ENCODE measurements around the gene NADSYN1. TPM values are rescaled to one million over a fixed set of nuclear protein-coding genes. Genes with fewer than 3 reads are reported as not detected.
A peak's percentile ranks its signal among the peaks of the same experiment; 100 is the strongest.

The NADSYN1 gene
- total and polyA plus RNA-seq, 2 donors from 2014 or later, result 34.9 to 72.9 TPM

DNA sequence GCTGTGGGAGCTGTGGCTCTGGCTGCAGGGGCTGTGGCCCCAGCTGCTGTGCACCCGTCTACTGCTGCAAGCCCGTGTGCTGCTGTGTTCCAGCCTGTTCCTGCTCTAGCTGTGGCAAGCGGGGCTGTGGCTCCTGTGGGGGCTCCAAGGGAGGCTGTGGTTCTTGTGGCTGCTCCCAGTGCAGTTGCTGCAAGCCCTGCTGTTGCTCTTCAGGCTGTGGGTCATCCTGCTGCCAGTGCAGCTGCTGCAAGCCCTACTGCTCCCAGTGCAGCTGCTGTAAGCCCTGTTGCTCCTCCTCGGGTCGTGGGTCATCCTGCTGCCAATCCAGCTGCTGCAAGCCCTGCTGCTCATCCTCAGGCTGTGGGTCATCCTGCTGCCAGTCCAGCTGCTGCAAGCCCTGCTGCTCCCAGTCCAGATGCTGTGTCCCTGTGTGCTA, 95.7 kb downstream of the NADSYN1 start:
- Histone ChIP-seq H3K9ac (ENCODE audit: low read length in 3 of 3) (no peak overlapping the region), H3K36me3 (ENCODE audit: control insufficient read depth in 2 of 3, insufficient read depth in 3 of 3, low read length in 3 of 3) (no peaks in the 10 kb centered on the region), H3K27me3 (ENCODE audit: control insufficient read depth, insufficient read depth, low read length) (no peaks in the 10 kb centered on the region), H3K27ac (ENCODE audit: low read depth in 2 of 2, low read length in 2 of 2) (no peak overlapping the region), H3K4me1 (ENCODE audit: control insufficient read depth in 2 of 3, insufficient read depth in 2 of 3, low read depth in 1 of 3, low read length in 3 of 3) (no peaks in the 10 kb centered on the region), H3K9me3 (ENCODE audit: control insufficient read depth in 2 of 3, insufficient read depth in 1 of 3, low read length in 3 of 3) (no peaks in the 10 kb centered on the region), H3K4me3 (ENCODE audit: low read length in 3 of 3) (no peak overlapping the region)
- TF ChIP-seq, protein P1, sequence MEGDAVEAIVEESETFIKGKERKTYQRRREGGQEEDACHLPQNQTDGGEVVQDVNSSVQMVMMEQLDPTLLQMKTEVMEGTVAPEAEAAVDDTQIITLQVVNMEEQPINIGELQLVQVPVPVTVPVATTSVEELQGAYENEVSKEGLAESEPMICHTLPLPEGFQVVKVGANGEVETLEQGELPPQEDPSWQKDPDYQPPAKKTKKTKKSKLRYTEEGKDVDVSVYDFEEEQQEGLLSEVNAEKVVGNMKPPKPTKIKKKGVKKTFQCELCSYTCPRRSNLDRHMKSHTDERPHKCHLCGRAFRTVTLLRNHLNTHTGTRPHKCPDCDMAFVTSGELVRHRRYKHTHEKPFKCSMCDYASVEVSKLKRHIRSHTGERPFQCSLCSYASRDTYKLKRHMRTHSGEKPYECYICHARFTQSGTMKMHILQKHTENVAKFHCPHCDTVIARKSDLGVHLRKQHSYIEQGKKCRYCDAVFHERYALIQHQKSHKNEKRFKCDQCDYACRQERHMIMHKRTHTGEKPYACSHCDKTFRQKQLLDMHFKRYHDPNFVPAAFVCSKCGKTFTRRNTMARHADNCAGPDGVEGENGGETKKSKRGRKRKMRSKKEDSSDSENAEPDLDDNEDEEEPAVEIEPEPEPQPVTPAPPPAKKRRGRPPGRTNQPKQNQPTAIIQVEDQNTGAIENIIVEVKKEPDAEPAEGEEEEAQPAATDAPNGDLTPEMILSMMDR (IDR thresholded peaks at IDR 0.05; ENCODE audit: borderline replicate concordance, extremely low read depth, insufficient read depth), result no peak
- intact Hi-C loops (cut with DNase I), result no loop called here
- FAIRE-seq (no peak), DNase-seq (peak in 1 of 5 donors; percentile 47)

Small RNA genes within 50 kb of the gene (microRNA-seq; reads per million reads assigned to microRNA genes)
- not detected for gene MIR6754

Other genes with a start within 250 kb of the NADSYN1 start
- gene SHANK2, start 200.6 kb upstream of the NADSYN1 start, total RNA-seq, result 57.8 TPM
- 4.0 TPM for gene SHANK2, start 200.6 kb upstream of the NADSYN1 start, polyA plus RNA-seq (ENCODE audit: insufficient read depth, low read depth, low replicate concordance)
- gene DHCR7, start 4.8 kb upstream of the NADSYN1 start, total RNA-seq, result 17.8 TPM
- 35.2 TPM for gene DHCR7, start 4.8 kb upstream of the NADSYN1 start, polyA plus RNA-seq (ENCODE audit: insufficient read depth, low read depth, low replicate concordance)
- gene KRTAP5-7, start 74.1 kb downstream of the NADSYN1 start, total RNA-seq, result 0.22 TPM
- not detected for gene KRTAP5-7, start 74.1 kb downstream of the NADSYN1 start, polyA plus RNA-seq (ENCODE audit: insufficient read depth, low read depth, low replicate concordance)
- gene KRTAP5-8, start 84.8 kb downstream of the NADSYN1 start, total RNA-seq, result 0.35 TPM
- 1.8 TPM for gene KRTAP5-8, start 84.8 kb downstream of the NADSYN1 start, polyA plus RNA-seq (ENCODE audit: insufficient read depth, low read depth, low replicate concordance)
- 0.66 TPM for gene KRTAP5-9, start 95.2 kb downstream of the NADSYN1 start, total RNA-seq
- gene KRTAP5-9, start 95.2 kb downstream of the NADSYN1 start, polyA plus RNA-seq (ENCODE audit: insufficient read depth, low read depth, low replicate concordance), result not detected
- gene KRTAP5-10, start 112.4 kb downstream of the NADSYN1 start, total RNA-seq, result not detected
- gene KRTAP5-10, start 112.4 kb downstream of the NADSYN1 start, polyA plus RNA-seq (ENCODE audit: insufficient read depth, low read depth, low replicate concordance), result not detected
- not detected for gene KRTAP5-11, start 129.7 kb downstream of the NADSYN1 start, total RNA-seq
- gene KRTAP5-11, start 129.7 kb downstream of the NADSYN1 start, polyA plus RNA-seq (ENCODE audit: insufficient read depth, low read depth, low replicate concordance), result not detected